ENCODE data around the gene APBA2.

Gene APBA2

GRCh38 chr15:29135702-29136646 is 250.2 kb downstream of the APBA2 start:
- in situ Hi-C loops (cut with MboI; ENCODE audit: low pct_unique_long_range_greater_than_20kb, low sequenced_read_pairs, unreplicated experiment), result no loop called here
- no peak for TF ChIP-seq CTCF (IDR thresholded peaks at IDR 0.05; ENCODE audit: extremely low read depth, insufficient read depth, missing control alignments)
- no peak for DNase-seq (ENCODE audit: low spot score)

GRCh38 chr15:29138260-29138659 is 252.5 kb downstream of the APBA2 start:
- TF ChIP-seq CTCF (IDR thresholded peaks at IDR 0.05; ENCODE audit: extremely low read depth, insufficient read depth, missing control alignments), result no peak
- in situ Hi-C loops (cut with MboI; ENCODE audit: low pct_unique_long_range_greater_than_20kb, low sequenced_read_pairs, unreplicated experiment), result no loop called here
- DNase-seq (ENCODE audit: low spot score), result no peak

GRCh38 chr15:29139072-29139471 is 253.3 kb downstream of the APBA2 start:
- no peak for TF ChIP-seq CTCF (IDR thresholded peaks at IDR 0.05; ENCODE audit: extremely low read depth, insufficient read depth, missing control alignments)
- in situ Hi-C loops (cut with MboI; ENCODE audit: low pct_unique_long_range_greater_than_20kb, low sequenced_read_pairs, unreplicated experiment), result no loop called here
- DNase-seq (ENCODE audit: low spot score), result no peak

GRCh38 chr15:29139540-29140459 is 254.0 kb downstream of the APBA2 start:
- DNase-seq (ENCODE audit: low spot score), result peak; percentile 62
- in situ Hi-C loops (cut with MboI; ENCODE audit: low pct_unique_long_range_greater_than_20kb, low sequenced_read_pairs, unreplicated experiment), result no loop called here
- peak; percentile 87 for TF ChIP-seq CTCF (IDR thresholded peaks at IDR 0.05; ENCODE audit: extremely low read depth, insufficient read depth, missing control alignments)

GRCh38 chr15:29140475-29141307 is 254.9 kb downstream of the APBA2 start:
- in situ Hi-C loops (cut with MboI; ENCODE audit: low pct_unique_long_range_greater_than_20kb, low sequenced_read_pairs, unreplicated experiment), result no loop called here
- no peak for TF ChIP-seq CTCF (IDR thresholded peaks at IDR 0.05; ENCODE audit: extremely low read depth, insufficient read depth, missing control alignments)
- DNase-seq (ENCODE audit: low spot score), result no peak

Measured in GM13977 (cell line).